Measurements from ENCODE around the gene SLC35B2.

- no peak for TF ChIP-seq REST (IDR thresholded peaks at IDR 0.05; ENCODE audit: insufficient read depth in 1 of 2, low read depth in 2 of 2, low read length in 2 of 2)
- peak; percentile 93 for TF ChIP-seq POLR2AphosphoS5 (IDR thresholded peaks at IDR 0.05; ENCODE audit: low read depth, low read length)
- TF ChIP-seq TAF1 (IDR thresholded peaks at IDR 0.05; ENCODE audit: borderline replicate concordance, insufficient read depth, low read length): peak; percentile 62; the same call in 1 of the 2 replicates
- TF ChIP-seq SIN3A (IDR thresholded peaks at IDR 0.05; ENCODE audit: borderline replicate concordance, insufficient read depth, low read length): peak; percentile 60; the same call in 1 of the 2 replicates
Measured at GRCh38 chr6:44254191-44255104, 2.9 kb downstream of the SLC35B2 start.

Measured in PFSK-1 (cell line).